Measurements from ENCODE around the gene ZNF438. TPM values are rescaled to one million over a fixed set of nuclear protein-coding genes. Genes with fewer than 3 reads are reported as not detected.
"Not testable (repeated sequence)": the region's sequence is repeated elsewhere in the genome, so short reads cannot be mapped to it uniquely, and the experiment has no call there.

Gene ZNF438
- total RNA-seq, 4 donors from 2014 or later: 6.1 to 14.1 (median 7.1) TPM

DNA sequence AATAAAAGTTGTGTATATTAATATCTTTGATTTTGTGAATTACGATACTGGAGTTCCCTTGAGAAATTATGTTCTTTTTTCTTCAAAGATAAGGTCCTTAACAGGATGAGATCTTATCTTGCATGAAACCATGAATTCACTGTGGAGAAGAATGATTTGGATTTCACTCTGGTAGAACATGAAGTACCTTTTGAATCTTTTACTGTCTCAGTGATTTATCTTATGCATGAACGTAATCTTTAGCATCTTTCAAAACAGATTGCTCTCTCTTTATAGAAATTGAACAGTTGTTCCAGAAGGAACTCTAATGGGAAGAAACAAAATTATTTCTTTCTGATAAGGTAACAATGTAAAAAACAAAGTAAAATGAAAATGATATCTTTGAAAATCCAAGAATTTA, 11.0 kb upstream of the ZNF438 start:
- no peak for DNase-seq (ENCODE audit: low spot score in 2 of 2)
- no peaks in the 10 kb centered on the region for H3K9me3 ChIP-seq
- no peaks in the 10 kb centered on the region for H3K4me1 ChIP-seq
- H3K27me3 ChIP-seq: no peaks in the 10 kb centered on the region
- WGBS: 68% methylated on average over 2 of the region's 2 CpGs
- H3K27ac ChIP-seq: no peak overlapping the region
- H3K4me3 ChIP-seq: no peak overlapping the region
- H3K36me3 ChIP-seq: no peaks in the 10 kb centered on the region
- TF ChIP-seq POLR2AphosphoS5 (IDR thresholded peaks at IDR 0.05): no peak
- no peak for TF ChIP-seq EP300 (IDR thresholded peaks at IDR 0.05)
- TF ChIP-seq POLR2A (IDR thresholded peaks at IDR 0.05): no peak
- TF ChIP-seq, protein P1, sequence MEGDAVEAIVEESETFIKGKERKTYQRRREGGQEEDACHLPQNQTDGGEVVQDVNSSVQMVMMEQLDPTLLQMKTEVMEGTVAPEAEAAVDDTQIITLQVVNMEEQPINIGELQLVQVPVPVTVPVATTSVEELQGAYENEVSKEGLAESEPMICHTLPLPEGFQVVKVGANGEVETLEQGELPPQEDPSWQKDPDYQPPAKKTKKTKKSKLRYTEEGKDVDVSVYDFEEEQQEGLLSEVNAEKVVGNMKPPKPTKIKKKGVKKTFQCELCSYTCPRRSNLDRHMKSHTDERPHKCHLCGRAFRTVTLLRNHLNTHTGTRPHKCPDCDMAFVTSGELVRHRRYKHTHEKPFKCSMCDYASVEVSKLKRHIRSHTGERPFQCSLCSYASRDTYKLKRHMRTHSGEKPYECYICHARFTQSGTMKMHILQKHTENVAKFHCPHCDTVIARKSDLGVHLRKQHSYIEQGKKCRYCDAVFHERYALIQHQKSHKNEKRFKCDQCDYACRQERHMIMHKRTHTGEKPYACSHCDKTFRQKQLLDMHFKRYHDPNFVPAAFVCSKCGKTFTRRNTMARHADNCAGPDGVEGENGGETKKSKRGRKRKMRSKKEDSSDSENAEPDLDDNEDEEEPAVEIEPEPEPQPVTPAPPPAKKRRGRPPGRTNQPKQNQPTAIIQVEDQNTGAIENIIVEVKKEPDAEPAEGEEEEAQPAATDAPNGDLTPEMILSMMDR (IDR thresholded peaks at IDR 0.05): no peak

DNA sequence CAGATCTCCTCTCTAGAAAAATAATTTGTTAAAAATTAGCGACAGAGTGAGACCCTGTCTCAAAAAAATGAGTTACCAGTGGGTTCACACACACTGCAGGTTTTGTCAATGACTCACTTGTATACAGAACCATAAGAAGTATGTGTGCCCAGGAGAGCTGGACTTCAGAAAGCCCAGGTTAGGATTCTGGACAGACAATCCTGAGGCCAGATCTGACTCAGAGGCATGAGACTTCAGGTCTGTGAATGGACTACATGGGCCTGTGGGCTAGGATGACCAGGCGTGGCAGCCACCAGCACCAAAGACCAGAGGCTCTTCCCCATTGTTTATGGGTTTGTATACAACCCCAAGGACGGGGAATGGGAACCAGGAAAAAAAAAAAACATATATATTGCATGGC, 9.3 kb upstream of the ZNF438 start:
- H3K27ac ChIP-seq: no peak overlapping the region
- no peaks in the 10 kb centered on the region for H3K27me3 ChIP-seq
- WGBS: 93% methylated on average over 3 of the region's 3 CpGs
- H3K4me3 ChIP-seq: no peak overlapping the region
- no peaks in the 10 kb centered on the region for H3K36me3 ChIP-seq
- no peaks in the 10 kb centered on the region for H3K9me3 ChIP-seq
- H3K4me1 ChIP-seq: no peaks in the 10 kb centered on the region
- TF ChIP-seq POLR2AphosphoS5 (IDR thresholded peaks at IDR 0.05): no peak
- no peak for TF ChIP-seq EP300 (IDR thresholded peaks at IDR 0.05)
- no peak for TF ChIP-seq POLR2A (IDR thresholded peaks at IDR 0.05)
- TF ChIP-seq, protein P1 (IDR thresholded peaks at IDR 0.05): no peak
- no peak for DNase-seq (ENCODE audit: low spot score in 2 of 2)

DNA sequence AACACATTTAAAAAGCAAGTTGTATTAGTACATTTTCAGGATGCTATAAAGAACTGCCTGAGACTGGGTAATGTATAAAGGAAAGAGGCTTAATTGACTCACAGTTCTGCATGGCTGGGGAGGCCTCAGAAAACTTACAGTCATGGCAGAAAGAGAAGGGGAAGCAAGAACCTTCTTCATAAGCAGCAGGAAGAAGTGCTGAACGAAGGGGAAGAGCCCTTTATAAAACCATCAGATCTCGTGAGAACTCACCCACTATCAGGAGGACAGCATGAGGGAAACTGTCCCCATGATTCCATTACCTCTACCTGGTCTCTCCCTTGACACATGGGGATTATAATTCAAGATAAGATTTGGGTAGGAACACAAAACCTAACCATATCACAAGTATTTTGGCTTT, 7.3 kb upstream of the ZNF438 start:
- not testable (repeated sequence) for H3K36me3 ChIP-seq; DNase-seq (ENCODE audit: low spot score in 2 of 2); H3K27me3 ChIP-seq; H3K4me1 ChIP-seq; H3K27ac ChIP-seq; H3K4me3 ChIP-seq; H3K9me3 ChIP-seq
- 78% methylated on average over 2 of the region's 2 CpGs for WGBS

DNA sequence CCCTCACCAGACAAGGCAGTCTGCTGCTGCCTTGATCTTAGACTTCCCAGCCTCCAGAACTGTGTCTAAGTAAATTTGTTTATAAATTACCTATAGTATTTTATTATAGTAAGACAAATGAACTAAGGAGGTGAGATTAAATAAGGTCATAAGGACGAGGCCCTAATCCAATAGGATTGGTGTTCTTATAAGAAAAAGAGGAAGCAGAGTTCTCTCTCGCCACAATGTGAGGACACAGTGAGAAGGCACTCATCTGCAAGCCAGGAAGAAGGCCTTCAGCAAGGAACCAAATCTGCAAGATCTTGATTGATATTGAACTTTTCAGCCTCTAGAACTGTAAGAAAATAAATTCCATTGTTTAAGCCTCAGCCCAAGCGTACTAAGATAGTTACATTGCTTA, 6.1 kb upstream of the ZNF438 start:
- Histone ChIP-seq H3K9me3 (no peaks in the 10 kb centered on the region), H3K27me3 (no peaks in the 10 kb centered on the region), H3K4me3 (no peak overlapping the region), H3K4me1 (peaks cover 9% of the 10 kb centered on the region), H3K27ac (no peak overlapping the region), H3K36me3 (no peaks in the 10 kb centered on the region)
- no peak for TF ChIP-seq POLR2A (IDR thresholded peaks at IDR 0.05)
- DNase-seq (ENCODE audit: low spot score in 2 of 2): no peak
- 93% methylated on average over 3 of the region's 3 CpGs for WGBS

DNA sequence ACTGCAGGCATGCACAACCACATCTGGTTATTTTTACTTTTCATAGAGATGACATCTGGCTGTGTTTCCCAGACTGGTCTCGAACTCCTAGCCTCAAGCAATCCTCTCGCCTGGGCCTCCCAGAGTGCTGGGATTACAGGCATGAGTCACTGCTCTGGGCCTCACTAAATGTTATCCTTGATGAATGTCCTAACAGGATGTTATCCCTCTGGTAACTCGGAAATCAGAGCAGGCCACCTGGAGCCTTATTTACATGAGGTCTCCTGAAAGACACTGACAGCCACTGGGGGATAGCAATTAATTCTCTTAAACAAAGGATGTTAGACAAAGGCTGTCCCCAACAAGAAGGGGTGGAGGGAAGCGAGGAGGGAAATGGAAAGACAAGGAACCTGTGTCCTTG, 4.5 kb upstream of the ZNF438 start:
- 61% methylated on average over 4 of the region's 4 CpGs for WGBS
- H3K4me3 ChIP-seq: no peak overlapping the region
- H3K27ac ChIP-seq: no peak overlapping the region
- TF ChIP-seq EP300 (IDR thresholded peaks at IDR 0.05): no peak
- no peak for TF ChIP-seq POLR2AphosphoS5 (IDR thresholded peaks at IDR 0.05)
- TF ChIP-seq POLR2A (IDR thresholded peaks at IDR 0.05): no peak
- TF ChIP-seq, protein P1 (IDR thresholded peaks at IDR 0.05): no peak
- no peaks in the 10 kb centered on the region for H3K36me3 ChIP-seq
- DNase-seq (ENCODE audit: low spot score in 2 of 2): no peak
- H3K9me3 ChIP-seq: no peaks in the 10 kb centered on the region
- H3K27me3 ChIP-seq: no peaks in the 10 kb centered on the region
- H3K4me1 ChIP-seq: peaks cover 14% of the 10 kb centered on the region

DNA sequence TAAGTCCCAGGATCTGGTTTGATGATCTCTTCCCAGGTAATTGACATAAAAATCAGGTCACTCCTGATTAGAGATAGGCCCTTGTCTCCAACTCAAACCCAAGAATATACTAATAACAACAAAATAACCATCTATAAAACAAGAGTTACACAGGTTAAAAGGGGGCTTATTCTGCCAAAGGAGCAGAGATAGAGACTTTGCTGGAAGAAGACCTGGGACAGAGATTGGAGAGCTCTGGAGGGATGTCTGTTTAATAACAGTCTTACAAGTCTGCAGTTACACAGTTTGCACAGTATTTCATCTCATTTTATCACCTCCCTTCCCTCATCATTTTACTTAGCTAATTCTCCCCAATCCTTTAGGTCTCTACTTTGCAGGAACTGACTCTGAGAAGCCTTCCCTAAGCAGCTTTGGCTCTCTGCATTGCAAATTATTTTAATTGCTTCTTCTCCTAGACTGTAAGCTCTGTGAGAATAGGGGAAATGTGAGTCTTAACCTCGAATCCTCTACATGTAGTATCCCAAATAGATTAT, 3.7 kb upstream of the ZNF438 start:
- TF ChIP-seq POLR2AphosphoS5 (IDR thresholded peaks at IDR 0.05) (no peak), POLR2A (IDR thresholded peaks at IDR 0.05) (no peak), EP300 (IDR thresholded peaks at IDR 0.05) (no peak)
- TF ChIP-seq, protein P1 (IDR thresholded peaks at IDR 0.05): no peak
- Histone ChIP-seq H3K4me3 (no peak overlapping the region), H3K27ac (no peak overlapping the region)

More for the DNA sequence above, 3.7 kb upstream of the ZNF438 start:
- DNase-seq (ENCODE audit: low spot score in 2 of 2): no peak
- Histone ChIP-seq H3K36me3 (no peaks in the 10 kb centered on the region), H3K4me1 (peaks cover 23% of the 10 kb centered on the region), H3K9me3 (no peaks in the 10 kb centered on the region), H3K27me3 (no peaks in the 10 kb centered on the region)
- 94% methylated on average over 1 of the region's 1 CpG for WGBS
